ENCODE results near the gene UBLCP1. TPM values are rescaled to one million over a fixed set of nuclear protein-coding genes. Genes with fewer than 3 reads are reported as not detected.

UBLCP1 gene

Small RNA genes within 50 kb of the gene (small RNA-seq; reads per million reads assigned to genes)
- gene RF00263 (ENCODE audit: insufficient read depth) (not detected), gene RNU4ATAC2P (ENCODE audit: insufficient read depth) (not detected)

All from neuronal stem cell (in vitro differentiated cells).